Thyroid gland (tissue), 4 donors: ENCODE results near the gene DUOX1. TPM values are rescaled to one million over a fixed set of nuclear protein-coding genes. Genes with fewer than 3 reads are reported as not detected.

ENCODE experiments used
- DNase-seq, 2 donors: peaks; one replicate each; pipeline ENCODE4 v3.0.0-alpha.2; 2019
- H3K27ac ChIP-seq, 3 donors: fragments of 200-600 bp; sonication (generic); 1 replicate in 2 of 3; 2 replicates in 1 of 3; pipeline ENCODE4 v1.5.1; 2016 to 2019; ENCODE audit warnings: mild to moderate bottlenecking in 1 of 3, moderate library complexity in 1 of 3
- H3K27me3 ChIP-seq: fragments of 200-600 bp; sonication (generic); one replicate; pipeline ENCODE4 v1.5.1; 2019
- H3K36me3 ChIP-seq, 2 donors: fragments of 200-600 bp; sonication (generic); one replicate each; pipeline ENCODE4 v1.5.1; 2016 to 2019
- H3K4me1 ChIP-seq, 2 donors: fragments of 200-600 bp; sonication (generic); one replicate each; pipeline ENCODE4 v1.5.1; 2017 to 2019
- H3K4me3 ChIP-seq, 3 donors: fragments of 200-600 bp; sonication (generic); replicated peaks in 1 of 3; 1 replicate in 2 of 3; 2 replicates in 1 of 3; pipeline ENCODE4 v1.5.1; 2016; ENCODE audit warnings: mild to moderate bottlenecking in 1 of 3
- H3K9me3 ChIP-seq: fragments of 200-600 bp; sonication (generic); one replicate; pipeline ENCODE4 v1.5.1; 2017
- POLR2A ChIP-seq, 2 donors: fragments of 450-650 bp; IDR thresholded peaks; one replicate each; pipeline ENCODE4 v1.6.1; 2017; ENCODE audit warnings: antibody characterized with exemption in 2 of 2, mild to moderate bottlenecking in 2 of 2, moderate library complexity in 1 of 2
- WGBS, 2 donors: methylation state at CpG; one replicate each; pipeline ENCODE4 v1.1.5; 2017; 5-methylcytosine and 5-hydroxymethylcytosine counted together
- intact Hi-C: fragments of 100-400 bp; cut with DNase I; formaldehyde crosslinking; loops from one replicate; pipeline ENCODE4 v1.15.1; 2023
- total RNA-seq, 4 donors: library from RNA; depleted of rRNA; stranded (reverse); fragments of >200 nt; gene quantifications; one replicate each; pipeline ENCODE4 v1.2.3, GENCODE V29; 2016
- TF ChIP-seq, protein P1 (sequence below), 6 experiments: fragments of 200-600 bp in 3 of 6; fragments of 450-650 bp in 3 of 6; sonication (generic) in 3 of 6; IDR thresholded peaks; one replicate each; pipeline ENCODE4 v1.5.1; 2016 to 2019; ENCODE audit warnings: antibody characterized with exemption in 6 of 6, mild to moderate bottlenecking in 2 of 6, inconsistent platforms in 1 of 6, moderate library complexity in 1 of 6

The DUOX1 gene
- total RNA-seq, 4 donors from 2014 or later = 132 to 313 (median 234) TPM

DNA sequence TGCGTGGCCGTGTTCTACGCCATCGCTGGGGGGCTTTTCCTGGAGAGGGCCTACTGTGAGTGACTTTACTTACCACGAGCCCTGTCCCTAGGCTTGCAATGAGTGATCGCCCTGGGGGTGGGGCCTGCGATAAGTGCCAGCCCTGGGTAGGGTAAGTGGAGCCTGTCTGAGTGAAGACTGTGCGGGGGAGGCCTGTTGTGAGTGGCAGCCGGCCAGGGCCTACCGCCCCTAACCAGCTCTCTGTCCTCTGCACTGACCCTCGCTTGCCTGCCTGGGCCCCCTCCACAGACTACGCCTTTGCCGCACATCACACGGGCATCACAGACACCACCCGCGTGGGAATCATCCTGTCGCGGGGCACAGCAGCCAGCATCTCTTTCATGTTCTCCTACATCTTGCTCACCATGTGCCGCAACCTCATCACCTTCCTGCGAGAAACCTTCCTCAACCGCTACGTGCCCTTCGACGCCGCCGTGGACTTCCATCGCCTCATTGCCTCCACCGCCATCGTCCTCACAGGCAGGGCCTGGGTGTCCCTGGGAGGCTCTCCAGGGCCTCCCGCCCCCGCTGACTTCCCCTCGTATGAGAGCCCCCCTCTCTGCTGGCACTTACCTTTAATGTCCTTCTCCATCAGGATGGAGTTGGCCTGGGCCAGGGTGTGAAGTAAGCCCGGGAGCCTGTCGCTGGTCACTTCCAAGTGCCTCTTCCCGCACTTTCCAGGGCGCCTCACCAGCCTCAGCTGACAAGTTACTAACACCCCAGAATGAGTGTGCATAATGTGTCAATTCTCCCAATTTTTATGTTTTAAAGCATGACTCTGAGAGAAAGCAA lies 22.4 kb downstream of the DUOX1 start:
- intact Hi-C loops = no loop called here
- Histone ChIP-seq H3K4me1 (no peaks in the 10 kb centered on the region), H3K4me3 (no peak overlapping the region), H3K36me3 (peaks cover 37 to 39% of the 10 kb centered on the region in 2 donors), H3K9me3 (no peaks in the 10 kb centered on the region), H3K27me3 (no peaks in the 10 kb centered on the region), H3K27ac (no peak overlapping the region)
- no peak for TF ChIP-seq POLR2A (IDR thresholded peaks at IDR 0.05)
- TF ChIP-seq, protein P1, sequence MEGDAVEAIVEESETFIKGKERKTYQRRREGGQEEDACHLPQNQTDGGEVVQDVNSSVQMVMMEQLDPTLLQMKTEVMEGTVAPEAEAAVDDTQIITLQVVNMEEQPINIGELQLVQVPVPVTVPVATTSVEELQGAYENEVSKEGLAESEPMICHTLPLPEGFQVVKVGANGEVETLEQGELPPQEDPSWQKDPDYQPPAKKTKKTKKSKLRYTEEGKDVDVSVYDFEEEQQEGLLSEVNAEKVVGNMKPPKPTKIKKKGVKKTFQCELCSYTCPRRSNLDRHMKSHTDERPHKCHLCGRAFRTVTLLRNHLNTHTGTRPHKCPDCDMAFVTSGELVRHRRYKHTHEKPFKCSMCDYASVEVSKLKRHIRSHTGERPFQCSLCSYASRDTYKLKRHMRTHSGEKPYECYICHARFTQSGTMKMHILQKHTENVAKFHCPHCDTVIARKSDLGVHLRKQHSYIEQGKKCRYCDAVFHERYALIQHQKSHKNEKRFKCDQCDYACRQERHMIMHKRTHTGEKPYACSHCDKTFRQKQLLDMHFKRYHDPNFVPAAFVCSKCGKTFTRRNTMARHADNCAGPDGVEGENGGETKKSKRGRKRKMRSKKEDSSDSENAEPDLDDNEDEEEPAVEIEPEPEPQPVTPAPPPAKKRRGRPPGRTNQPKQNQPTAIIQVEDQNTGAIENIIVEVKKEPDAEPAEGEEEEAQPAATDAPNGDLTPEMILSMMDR (IDR thresholded peaks at IDR 0.05) = no peak
- no peak for DNase-seq
- WGBS, 2 donors = 94 to 95% methylated on average over 33 to 34 of the region's 36 CpGs

DNA sequence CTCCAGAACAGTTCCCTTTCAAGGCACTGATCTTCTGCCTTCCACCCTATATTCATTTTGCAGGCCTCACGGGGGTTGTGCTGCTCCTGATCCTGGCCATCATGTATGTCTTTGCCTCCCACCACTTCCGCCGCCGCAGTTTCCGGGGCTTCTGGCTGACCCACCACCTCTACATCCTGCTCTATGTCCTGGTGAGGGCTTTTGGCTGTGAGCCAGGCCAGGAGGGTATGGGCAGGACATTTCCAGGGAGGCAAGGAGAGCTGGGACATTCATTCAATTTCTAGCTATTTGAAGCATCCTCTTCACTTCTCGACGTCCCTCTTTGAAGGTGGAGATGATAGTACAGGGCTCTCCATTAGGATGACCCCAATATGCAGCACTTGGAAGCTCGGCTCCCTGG lies 25.9 kb downstream of the DUOX1 start:
- peaks cover 32 to 33% of the 10 kb centered on the region in 2 donors for H3K36me3 ChIP-seq
- no peaks in the 10 kb centered on the region for H3K27me3 ChIP-seq
- TF ChIP-seq POLR2A (IDR thresholded peaks at IDR 0.05) = no peak
- TF ChIP-seq, protein P1 (IDR thresholded peaks at IDR 0.05) = no peak
- H3K4me3 ChIP-seq = no peak overlapping the region
- DNase-seq = no peak
- no peaks in the 10 kb centered on the region for H3K4me1 ChIP-seq
- no peaks in the 10 kb centered on the region for H3K9me3 ChIP-seq
- H3K27ac ChIP-seq = no peak overlapping the region
- intact Hi-C loops = no loop called here
- 77% methylated on average over 8 of the region's 8 CpGs for WGBS, 2 donors

DNA sequence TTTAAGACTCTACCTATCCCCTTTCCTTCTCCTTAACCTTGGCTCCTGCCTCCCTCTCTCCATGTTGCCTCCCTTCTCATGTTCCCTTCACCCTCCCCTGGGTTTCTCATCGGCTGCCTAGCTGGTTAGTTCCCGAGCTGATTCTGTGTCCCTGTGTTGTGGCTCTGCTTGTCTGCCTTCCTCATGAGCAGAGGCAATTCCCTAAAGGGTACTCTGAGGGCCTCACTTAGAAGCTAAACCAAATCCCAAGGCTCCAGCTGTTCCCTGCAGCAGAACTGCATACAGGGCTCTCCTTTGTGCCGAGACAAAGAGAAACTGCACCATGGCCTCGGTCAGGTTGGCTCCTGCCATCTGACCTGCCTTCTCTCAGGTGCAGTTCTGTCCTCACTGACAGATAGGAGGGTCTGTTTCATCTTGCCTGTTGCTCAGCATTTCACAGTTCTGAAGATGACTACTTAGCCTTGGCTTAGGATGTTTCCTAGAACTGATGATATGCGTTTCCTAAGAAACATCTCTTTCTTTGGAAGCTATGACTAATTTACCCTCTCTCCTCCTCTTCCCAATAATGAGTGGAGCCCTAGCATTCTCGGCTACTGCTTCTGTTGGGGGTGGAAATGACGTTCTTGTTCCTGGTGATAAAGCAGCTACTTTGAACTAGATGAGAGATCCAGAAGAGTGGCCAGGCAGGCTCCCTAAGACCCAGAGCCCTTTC lies 27.1 kb downstream of the DUOX1 start:
- DNase-seq = no peak
- peaks cover 27 to 29% of the 10 kb centered on the region in 2 donors for H3K36me3 ChIP-seq
- no peak overlapping the region for H3K4me3 ChIP-seq
- intact Hi-C loops = no loop called here
- no peaks in the 10 kb centered on the region for H3K27me3 ChIP-seq
- WGBS, 2 donors = 77 to 92% methylated on average over 7 of the region's 7 CpGs
- H3K4me1 ChIP-seq = no peaks in the 10 kb centered on the region
- no peak for TF ChIP-seq POLR2A (IDR thresholded peaks at IDR 0.05)
- TF ChIP-seq, protein P1 (IDR thresholded peaks at IDR 0.05) = no peak
- H3K27ac ChIP-seq = no peak overlapping the region
- H3K9me3 ChIP-seq = no peaks in the 10 kb centered on the region

DNA sequence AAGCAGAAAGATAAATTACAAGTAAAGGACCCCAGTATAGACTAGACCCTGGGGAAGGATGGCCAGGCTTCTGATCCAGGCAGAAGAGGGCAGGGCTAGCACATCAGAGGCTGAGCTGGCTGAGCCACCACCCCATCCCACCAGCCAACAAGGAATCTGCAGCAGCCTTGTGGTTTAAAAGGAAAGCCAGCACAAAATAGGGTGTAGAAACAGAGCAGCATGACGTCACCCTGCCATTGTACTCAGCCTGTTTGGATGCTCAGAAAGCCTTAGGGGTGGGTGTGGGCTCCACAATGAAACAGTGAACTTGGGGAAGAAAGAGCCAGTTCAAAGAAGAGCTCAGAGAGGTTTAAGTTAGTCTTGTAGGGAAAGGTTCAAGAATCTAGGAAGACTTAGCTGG lies 28.2 kb downstream of the DUOX1 start:
- WGBS, 2 donors = 59 to 67% methylated on average over 1 of the region's 1 CpG
- intact Hi-C loops = no loop called here
- no peak overlapping the region for H3K27ac ChIP-seq

More for the DNA sequence above, 28.2 kb downstream of the DUOX1 start:
- H3K4me3 ChIP-seq = no peak overlapping the region
- no peaks in the 10 kb centered on the region for H3K27me3 ChIP-seq
- TF ChIP-seq POLR2A (IDR thresholded peaks at IDR 0.05) = no peak
- TF ChIP-seq, protein P1 (IDR thresholded peaks at IDR 0.05) = no peak
- peaks cover 0 to 9% of the 10 kb centered on the region in 2 donors for H3K4me1 ChIP-seq
- DNase-seq = no peak
- H3K36me3 ChIP-seq = peaks cover 18 to 20% of the 10 kb centered on the region in 2 donors
- H3K9me3 ChIP-seq = no peaks in the 10 kb centered on the region
